Right atrium auricular region (tissue), 2 donors: ENCODE measurements around the gene DYNLRB2. TPM values are rescaled to one million over a fixed set of nuclear protein-coding genes. Genes with fewer than 3 reads are reported as not detected.

Experiments
- DNase-seq: peaks from one replicate; pipeline ENCODE4 v3.0.0-alpha.2; 2019; ENCODE audit warnings: low spot score
- H3K27ac ChIP-seq, 2 donors: fragments of 200-600 bp; sonication (generic); 1 replicate in 1 of 2; 2 replicates in 1 of 2; pipeline ENCODE4 v1.5.1; 2016 to 2019
- H3K27me3 ChIP-seq, 2 donors: fragments of 200-600 bp; sonication (generic); one replicate each; pipeline versions ENCODE4 v1.5.1 to v1.6.0; 2017 to 2019
- H3K36me3 ChIP-seq: fragments of 200-600 bp; sonication (generic); one replicate; pipeline ENCODE4 v1.5.1; 2016
- H3K4me1 ChIP-seq, 2 donors: fragments of 200-600 bp; sonication (generic); one replicate each; pipeline versions ENCODE4 v1.5.1 to v1.6.0; 2017 to 2019
- H3K4me3 ChIP-seq, 2 donors: fragments of 200-600 bp; sonication (generic); 1 replicate in 1 of 2; 2 replicates in 1 of 2; pipeline ENCODE4 v1.5.1; 2017 to 2019; ENCODE audit warnings: mild to moderate bottlenecking in 1 of 2, moderate library complexity in 1 of 2
- H3K9me3 ChIP-seq, 2 donors: fragments of 200-600 bp; sonication (generic); one replicate each; pipeline ENCODE4 v1.5.1; 2019
- total RNA-seq, 2 donors: library from RNA; depleted of rRNA; stranded (reverse); fragments of >200 nt; gene quantifications; one replicate each; pipeline ENCODE4 v1.1.0, GENCODE V29; 2016
- TF ChIP-seq, protein P1 (sequence below), 2 donors: fragments of 200-600 bp; sonication (generic); IDR thresholded peaks; one replicate each; pipeline ENCODE4 v1.5.1; 2019; ENCODE audit warnings: antibody characterized with exemption in 2 of 2

The DYNLRB2 gene
- total RNA-seq, 2 donors from 2014 or later: not detected

DNA sequence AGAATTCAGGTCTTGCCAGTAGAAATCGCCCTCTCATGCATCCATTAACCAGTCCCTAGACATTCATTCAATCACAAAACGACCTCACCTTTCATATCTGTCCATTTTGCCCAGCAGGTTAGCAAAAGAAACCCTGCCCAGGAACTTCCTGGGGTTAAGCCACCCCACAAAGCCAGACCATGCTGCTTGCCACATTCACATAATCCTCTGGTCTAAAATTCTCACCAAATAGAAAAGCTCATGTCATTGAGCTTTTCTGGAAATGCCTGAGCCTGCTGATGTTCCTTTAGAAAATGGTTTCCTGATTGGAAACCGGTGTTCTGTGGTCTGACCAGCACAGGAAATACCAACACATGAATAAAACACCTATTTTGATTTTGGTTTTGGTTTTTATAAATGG, 21.6 kb upstream of the DYNLRB2 start:
- no peak overlapping the region for H3K4me3 ChIP-seq
- H3K9me3 ChIP-seq: no peaks in the 10 kb centered on the region
- TF ChIP-seq, protein P1, sequence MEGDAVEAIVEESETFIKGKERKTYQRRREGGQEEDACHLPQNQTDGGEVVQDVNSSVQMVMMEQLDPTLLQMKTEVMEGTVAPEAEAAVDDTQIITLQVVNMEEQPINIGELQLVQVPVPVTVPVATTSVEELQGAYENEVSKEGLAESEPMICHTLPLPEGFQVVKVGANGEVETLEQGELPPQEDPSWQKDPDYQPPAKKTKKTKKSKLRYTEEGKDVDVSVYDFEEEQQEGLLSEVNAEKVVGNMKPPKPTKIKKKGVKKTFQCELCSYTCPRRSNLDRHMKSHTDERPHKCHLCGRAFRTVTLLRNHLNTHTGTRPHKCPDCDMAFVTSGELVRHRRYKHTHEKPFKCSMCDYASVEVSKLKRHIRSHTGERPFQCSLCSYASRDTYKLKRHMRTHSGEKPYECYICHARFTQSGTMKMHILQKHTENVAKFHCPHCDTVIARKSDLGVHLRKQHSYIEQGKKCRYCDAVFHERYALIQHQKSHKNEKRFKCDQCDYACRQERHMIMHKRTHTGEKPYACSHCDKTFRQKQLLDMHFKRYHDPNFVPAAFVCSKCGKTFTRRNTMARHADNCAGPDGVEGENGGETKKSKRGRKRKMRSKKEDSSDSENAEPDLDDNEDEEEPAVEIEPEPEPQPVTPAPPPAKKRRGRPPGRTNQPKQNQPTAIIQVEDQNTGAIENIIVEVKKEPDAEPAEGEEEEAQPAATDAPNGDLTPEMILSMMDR (IDR thresholded peaks at IDR 0.05): no peak
- no peaks in the 10 kb centered on the region for H3K4me1 ChIP-seq
- no peaks in the 10 kb centered on the region for H3K36me3 ChIP-seq
- H3K27ac ChIP-seq: no peak overlapping the region
- no peaks in the 10 kb centered on the region for H3K27me3 ChIP-seq
- no peak for DNase-seq

DNA sequence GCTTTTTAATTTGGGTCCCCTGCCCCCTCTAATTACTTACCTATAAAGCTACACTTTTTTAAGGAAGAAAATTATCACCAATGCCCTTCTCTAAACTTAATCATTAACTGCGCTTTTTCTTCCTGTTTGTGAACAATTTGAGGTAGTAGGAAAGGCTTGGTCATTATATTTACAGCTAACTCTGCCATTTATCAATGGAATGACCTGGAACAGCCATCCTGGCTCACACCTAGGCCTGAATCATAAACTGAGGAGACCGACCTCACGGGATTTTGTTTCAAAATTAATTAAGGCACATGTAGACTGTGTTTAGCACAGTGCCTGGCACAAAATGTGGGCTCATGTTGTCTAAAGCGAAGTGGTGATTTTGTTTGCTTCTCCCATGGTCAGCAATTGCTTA, 15.4 kb upstream of the DYNLRB2 start:
- Histone ChIP-seq H3K4me1 (no peaks in the 10 kb centered on the region), H3K9me3 (no peaks in the 10 kb centered on the region), H3K36me3 (no peaks in the 10 kb centered on the region), H3K27ac (no peak overlapping the region), H3K27me3 (no peaks in the 10 kb centered on the region), H3K4me3 (no peak overlapping the region)
- TF ChIP-seq, protein P1 (IDR thresholded peaks at IDR 0.05): no peak
- DNase-seq: no peak

GRCh38 chr16:80526418-80527061, 14.3 kb upstream of the DYNLRB2 start:
- Histone ChIP-seq H3K9me3 (no peaks in the 10 kb centered on the region), H3K4me1 (no peaks in the 10 kb centered on the region), H3K36me3 (no peaks in the 10 kb centered on the region), H3K4me3 (no peak overlapping the region), H3K27me3 (no peaks in the 10 kb centered on the region), H3K27ac (no peak overlapping the region)
- TF ChIP-seq, protein P1 (IDR thresholded peaks at IDR 0.05): peak; percentile 75 to 83
- DNase-seq: no peak

- H3K27me3 ChIP-seq: no peaks in the 10 kb centered on the region
- H3K36me3 ChIP-seq: no peaks in the 10 kb centered on the region
- TF ChIP-seq, protein P1 (IDR thresholded peaks at IDR 0.05): no peak
- no peaks in the 10 kb centered on the region for H3K4me1 ChIP-seq
- no peak for DNase-seq
- H3K9me3 ChIP-seq: no peaks in the 10 kb centered on the region
- H3K4me3 ChIP-seq: no peak overlapping the region
- H3K27ac ChIP-seq: no peak overlapping the region
Measured at GRCh38 chr16:80527297-80527696, 13.5 kb upstream of the DYNLRB2 start.

DNA sequence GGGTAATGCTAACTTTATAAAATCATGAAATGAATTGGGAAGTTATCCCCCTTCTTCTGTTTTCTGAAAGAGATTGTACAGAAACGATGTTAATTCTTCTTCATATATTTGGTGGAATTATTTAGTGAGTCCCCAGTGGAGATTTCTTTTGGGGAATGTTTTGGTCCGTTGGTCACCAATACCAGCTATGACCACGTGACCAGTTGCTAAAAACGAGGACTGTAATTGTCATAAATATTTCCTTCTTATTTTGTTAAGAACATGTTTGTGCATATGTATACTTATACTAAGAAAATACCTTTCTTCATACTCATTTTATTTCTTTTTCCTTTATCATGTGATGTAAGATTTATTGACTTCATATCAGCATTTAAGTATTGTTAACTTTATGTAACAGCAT, 10.3 kb upstream of the DYNLRB2 start:
- Histone ChIP-seq H3K4me1 (no peaks in the 10 kb centered on the region), H3K4me3 (no peak overlapping the region), H3K27ac (no peak overlapping the region), H3K36me3 (no peaks in the 10 kb centered on the region), H3K9me3 (no peaks in the 10 kb centered on the region), H3K27me3 (no peaks in the 10 kb centered on the region)
- DNase-seq: no peak
- TF ChIP-seq, protein P1 (IDR thresholded peaks at IDR 0.05): no peak

- TF ChIP-seq, protein P1 (IDR thresholded peaks at IDR 0.05): no peak
- Histone ChIP-seq H3K4me1 (peaks cover 2 to 7% of the 10 kb centered on the region in 2 donors), H3K27me3 (no peaks in the 10 kb centered on the region), H3K27ac (no peak overlapping the region), H3K9me3 (no peaks in the 10 kb centered on the region), H3K36me3 (no peaks in the 10 kb centered on the region), H3K4me3 (no peak overlapping the region)
- no peak for DNase-seq
Measured at GRCh38 chr16:80536238-80536637, 4.6 kb upstream of the DYNLRB2 start.
